GM20000 (cell line): ENCODE results near the gene NBDY.

Experiments
- DNase-seq: peaks from one replicate; pipeline ENCODE4 v3.0.0; 2012; ENCODE audit warnings: low spot score
- CTCF ChIP-seq: IDR thresholded peaks from 2 replicates; pipeline ENCODE4 v1.5.1; 2012; ENCODE audit warnings: mild to moderate bottlenecking, control low read depth; ENCODE audit errors: extremely low read depth, missing control alignments

Gene NBDY

DNA sequence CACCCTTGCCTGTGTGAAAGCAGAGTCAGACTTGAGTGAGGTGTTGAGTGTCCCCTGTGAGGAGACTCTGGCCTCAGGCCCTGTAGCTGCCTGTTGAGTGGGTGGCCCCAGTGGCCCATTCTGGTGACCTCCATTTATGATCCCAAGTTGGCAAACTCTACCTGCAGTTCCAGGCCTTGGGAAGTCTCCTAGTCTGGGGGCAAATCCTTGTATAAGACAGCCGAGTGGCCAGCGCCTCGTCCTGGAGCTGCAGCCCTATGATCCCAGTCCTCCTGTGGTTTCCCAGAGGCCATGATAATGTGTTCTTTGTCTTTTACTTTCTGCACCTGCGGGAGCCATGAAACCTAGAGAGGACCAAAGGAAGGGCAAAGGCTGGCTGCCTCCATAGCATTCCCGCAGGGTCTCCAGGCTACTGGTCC lies 58.7 kb downstream of the NBDY start:
- no peak for TF ChIP-seq CTCF
- no peak for DNase-seq

- DNase-seq = no peak
- no peak for TF ChIP-seq CTCF
These were observed 59.2 kb downstream of the NBDY start for GRCh38 chrX:56788229-56788628.

DNA sequence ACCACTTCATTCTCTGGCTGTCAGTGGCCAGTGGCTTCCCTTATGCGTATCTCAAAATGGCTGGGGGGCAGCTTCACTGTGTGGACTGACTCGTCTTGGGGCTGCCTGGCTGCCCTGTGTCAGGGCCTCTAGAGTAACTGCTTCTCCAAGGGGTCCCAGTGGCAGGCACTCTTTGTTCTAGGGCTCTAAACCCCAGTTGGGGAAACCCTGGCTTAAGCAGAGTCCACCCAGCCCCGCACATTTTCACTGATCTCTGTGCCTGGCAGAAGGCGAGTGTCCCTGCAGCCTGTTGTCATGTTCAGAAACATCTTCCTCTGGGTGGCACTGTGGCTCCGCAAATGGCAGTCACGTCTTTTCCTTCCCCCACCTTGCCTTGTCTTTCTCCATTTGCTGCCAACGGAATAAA lies 59.7 kb downstream of the NBDY start:
- no peak for TF ChIP-seq CTCF
- DNase-seq = no peak

- no peak for TF ChIP-seq CTCF
- DNase-seq = no peak
These were observed 60.6 kb downstream of the NBDY start for GRCh38 chrX:56789518-56790070.

GRCh38 chrX:56790778-56791177 lies 61.7 kb downstream of the NBDY start:
- no peak for TF ChIP-seq CTCF
- DNase-seq = no peak

GRCh38 chrX:56791456-56791855 lies 62.4 kb downstream of the NBDY start:
- no peak for DNase-seq
- TF ChIP-seq CTCF = no peak

DNA sequence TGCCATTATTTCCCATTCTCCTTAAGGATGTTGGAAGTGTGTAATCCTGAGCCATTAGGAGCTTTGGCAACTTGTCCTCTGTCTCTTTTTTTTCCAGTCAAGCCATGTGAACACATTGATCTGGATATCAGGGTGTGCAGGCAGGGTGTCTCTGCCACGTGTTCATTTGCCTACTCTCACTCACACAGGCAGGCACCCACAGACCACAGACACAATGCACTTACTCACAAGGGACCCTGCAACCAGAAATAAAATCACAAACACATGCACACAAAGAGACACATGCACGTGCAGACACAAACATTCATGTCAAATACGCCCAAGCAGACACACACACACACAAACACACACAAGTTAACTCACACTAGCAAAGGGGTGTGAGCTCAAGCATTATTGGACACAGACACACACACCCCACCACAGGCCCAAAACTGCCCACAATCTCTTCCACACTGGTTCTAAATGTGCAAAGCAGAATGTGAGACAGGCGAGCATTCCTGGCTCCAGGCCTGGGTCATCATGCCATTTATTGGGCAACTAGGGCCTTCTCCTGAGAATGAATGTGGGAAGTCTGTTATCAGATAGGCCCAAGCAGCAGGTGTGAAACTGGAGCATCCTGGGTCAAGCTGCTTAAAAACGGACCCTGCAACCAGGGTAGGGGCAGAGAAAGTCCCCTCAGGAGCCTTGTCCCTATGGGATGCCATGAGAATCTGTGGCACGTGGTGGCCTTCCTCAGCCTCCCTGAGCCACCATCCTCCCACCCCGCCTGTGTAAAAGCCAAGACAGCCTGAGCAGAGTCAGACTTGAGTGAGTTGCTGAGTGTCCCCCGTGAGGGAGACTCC lies 63.4 kb downstream of the NBDY start:
- no peak for TF ChIP-seq CTCF
- no peak for DNase-seq
